ENCODE measurements around the gene MBOAT1. TPM values are rescaled to one million over a fixed set of nuclear protein-coding genes. Genes with fewer than 3 reads are reported as not detected.

MBOAT1 gene
- polyA plus RNA-seq, 1 donor (not counting 4 experiments of a cell fraction or from before 2014, with no cell fraction given) = 4.9 TPM

DNA sequence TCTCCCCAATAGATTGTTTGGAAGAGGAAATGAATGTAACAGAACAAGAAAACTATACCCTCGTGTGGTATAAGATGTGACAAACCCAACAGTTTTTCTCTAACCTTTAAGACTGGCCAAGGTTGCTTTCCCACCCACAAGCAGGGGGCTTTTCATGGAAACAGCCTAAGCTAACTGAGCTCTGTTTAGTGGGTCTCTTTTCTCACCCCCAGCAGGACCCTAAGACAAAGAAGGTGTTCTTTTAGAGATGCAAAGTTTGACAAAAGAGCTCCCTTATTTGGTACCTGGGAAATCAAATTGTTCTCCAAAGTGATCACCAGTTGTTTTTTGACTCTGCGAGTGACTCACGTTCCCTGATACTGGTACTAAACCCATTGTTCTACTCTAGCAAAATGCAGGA is 59.1 kb downstream of the MBOAT1 start:
- Histone ChIP-seq H3K27ac (ENCODE audit: control insufficient read depth, insufficient read depth, low read length) (no peak overlapping the region), H2AFZ (ENCODE audit: control insufficient read depth, low read length) (no peak overlapping the region), H3K9me3 (ENCODE audit: control insufficient read depth, low read depth, low read length) (no peaks in the 10 kb centered on the region), H3K4me2 (ENCODE audit: control insufficient read depth, extremely low read depth, insufficient read depth, low read depth, low read length) (no peak overlapping the region), H4K20me1 (ENCODE audit: control insufficient read depth, extremely low read depth, insufficient read depth, low read length) (no peaks in the 10 kb centered on the region), H3K9ac (ENCODE audit: control insufficient read depth, extremely low read depth, insufficient read depth, low read length) (no peak overlapping the region), H3K4me3 (ENCODE audit: control insufficient read depth in 2 of 3, extremely low read depth in 1 of 3, insufficient read depth in 2 of 3, low read depth in 1 of 3, low read length in 3 of 3) (no peak overlapping the region), H3K9me1 (ENCODE audit: control insufficient read depth, extremely low read depth, insufficient read depth, low read length) (no peaks in the 10 kb centered on the region), H3K79me2 (ENCODE audit: control insufficient read depth, insufficient read depth, low read length) (no peaks in the 10 kb centered on the region), H3K36me3 (ENCODE audit: control insufficient read depth in 2 of 2, extremely low read depth in 1 of 2, insufficient read depth in 2 of 2, low read length in 2 of 2) (no peaks in the 10 kb centered on the region), H3K27me3 (ENCODE audit: control insufficient read depth, extremely low read depth, insufficient read depth, low read length) (no peaks in the 10 kb centered on the region), H3K4me1 (ENCODE audit: control insufficient read depth, extremely low read depth, insufficient read depth, low read length) (no peaks in the 10 kb centered on the region)
- no peak for TF ChIP-seq EZH2 (IDR thresholded peaks at IDR 0.05; ENCODE audit: low read length)
- TF ChIP-seq, protein P1, sequence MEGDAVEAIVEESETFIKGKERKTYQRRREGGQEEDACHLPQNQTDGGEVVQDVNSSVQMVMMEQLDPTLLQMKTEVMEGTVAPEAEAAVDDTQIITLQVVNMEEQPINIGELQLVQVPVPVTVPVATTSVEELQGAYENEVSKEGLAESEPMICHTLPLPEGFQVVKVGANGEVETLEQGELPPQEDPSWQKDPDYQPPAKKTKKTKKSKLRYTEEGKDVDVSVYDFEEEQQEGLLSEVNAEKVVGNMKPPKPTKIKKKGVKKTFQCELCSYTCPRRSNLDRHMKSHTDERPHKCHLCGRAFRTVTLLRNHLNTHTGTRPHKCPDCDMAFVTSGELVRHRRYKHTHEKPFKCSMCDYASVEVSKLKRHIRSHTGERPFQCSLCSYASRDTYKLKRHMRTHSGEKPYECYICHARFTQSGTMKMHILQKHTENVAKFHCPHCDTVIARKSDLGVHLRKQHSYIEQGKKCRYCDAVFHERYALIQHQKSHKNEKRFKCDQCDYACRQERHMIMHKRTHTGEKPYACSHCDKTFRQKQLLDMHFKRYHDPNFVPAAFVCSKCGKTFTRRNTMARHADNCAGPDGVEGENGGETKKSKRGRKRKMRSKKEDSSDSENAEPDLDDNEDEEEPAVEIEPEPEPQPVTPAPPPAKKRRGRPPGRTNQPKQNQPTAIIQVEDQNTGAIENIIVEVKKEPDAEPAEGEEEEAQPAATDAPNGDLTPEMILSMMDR (optimal IDR thresholded peaks at IDR 0.05 in 1 of 3, IDR thresholded peaks at IDR 0.05 in 1 of 3, conservative IDR thresholded peaks at IDR 0.05 in 1 of 3; ENCODE audit: extremely low read depth in 1 of 3, insufficient read depth in 2 of 3, low read length in 3 of 3) = no peak
- dilution Hi-C loops (cut with MboI; ENCODE audit: extremely low pct_ligation_motif_present, low sequenced_read_pairs) = no loop called here
- FAIRE-seq (no peak), DNase-seq (ENCODE audit: low read depth, low spot score) (no peak)

- no peaks in the 10 kb centered on the region for H3K79me2 ChIP-seq (ENCODE audit: control insufficient read depth, insufficient read depth, low read length)
- TF ChIP-seq, protein P1 (optimal IDR thresholded peaks at IDR 0.05 in 1 of 3, IDR thresholded peaks at IDR 0.05 in 1 of 3, conservative IDR thresholded peaks at IDR 0.05 in 1 of 3; ENCODE audit: extremely low read depth in 1 of 3, insufficient read depth in 2 of 3, low read length in 3 of 3) = no peak
- no peak for TF ChIP-seq EZH2 (IDR thresholded peaks at IDR 0.05; ENCODE audit: low read length)
- DNase-seq (ENCODE audit: low read depth, low spot score) (no peak), FAIRE-seq (no peak)
- H3K36me3 ChIP-seq (ENCODE audit: control insufficient read depth in 2 of 2, extremely low read depth in 1 of 2, insufficient read depth in 2 of 2, low read length in 2 of 2) = no peaks in the 10 kb centered on the region
- dilution Hi-C loops (cut with MboI; ENCODE audit: extremely low pct_ligation_motif_present, low sequenced_read_pairs) = no loop called here
- no peaks in the 10 kb centered on the region for H3K9me3 ChIP-seq (ENCODE audit: control insufficient read depth, low read depth, low read length)
- H3K4me1 ChIP-seq (ENCODE audit: control insufficient read depth, extremely low read depth, insufficient read depth, low read length) = no peaks in the 10 kb centered on the region
- no peaks in the 10 kb centered on the region for H3K9me1 ChIP-seq (ENCODE audit: control insufficient read depth, extremely low read depth, insufficient read depth, low read length)
- H3K27me3 ChIP-seq (ENCODE audit: control insufficient read depth, extremely low read depth, insufficient read depth, low read length) = no peaks in the 10 kb centered on the region
- H4K20me1 ChIP-seq (ENCODE audit: control insufficient read depth, extremely low read depth, insufficient read depth, low read length) = no peaks in the 10 kb centered on the region
- no peak overlapping the region for H3K9ac ChIP-seq (ENCODE audit: control insufficient read depth, extremely low read depth, insufficient read depth, low read length)
- no peak overlapping the region for H3K27ac ChIP-seq (ENCODE audit: control insufficient read depth, insufficient read depth, low read length)
- H3K4me3 ChIP-seq (ENCODE audit: control insufficient read depth in 2 of 3, extremely low read depth in 1 of 3, insufficient read depth in 2 of 3, low read depth in 1 of 3, low read length in 3 of 3) = no peak overlapping the region
- H3K4me2 ChIP-seq (ENCODE audit: control insufficient read depth, extremely low read depth, insufficient read depth, low read depth, low read length) = no peak overlapping the region
- no peak overlapping the region for H2AFZ ChIP-seq (ENCODE audit: control insufficient read depth, low read length)
Observed at GRCh38 chr6:20148433-20148832, 63.8 kb downstream of the MBOAT1 start.
